ENCODE data around the gene DYSF.

DYSF gene

DNA sequence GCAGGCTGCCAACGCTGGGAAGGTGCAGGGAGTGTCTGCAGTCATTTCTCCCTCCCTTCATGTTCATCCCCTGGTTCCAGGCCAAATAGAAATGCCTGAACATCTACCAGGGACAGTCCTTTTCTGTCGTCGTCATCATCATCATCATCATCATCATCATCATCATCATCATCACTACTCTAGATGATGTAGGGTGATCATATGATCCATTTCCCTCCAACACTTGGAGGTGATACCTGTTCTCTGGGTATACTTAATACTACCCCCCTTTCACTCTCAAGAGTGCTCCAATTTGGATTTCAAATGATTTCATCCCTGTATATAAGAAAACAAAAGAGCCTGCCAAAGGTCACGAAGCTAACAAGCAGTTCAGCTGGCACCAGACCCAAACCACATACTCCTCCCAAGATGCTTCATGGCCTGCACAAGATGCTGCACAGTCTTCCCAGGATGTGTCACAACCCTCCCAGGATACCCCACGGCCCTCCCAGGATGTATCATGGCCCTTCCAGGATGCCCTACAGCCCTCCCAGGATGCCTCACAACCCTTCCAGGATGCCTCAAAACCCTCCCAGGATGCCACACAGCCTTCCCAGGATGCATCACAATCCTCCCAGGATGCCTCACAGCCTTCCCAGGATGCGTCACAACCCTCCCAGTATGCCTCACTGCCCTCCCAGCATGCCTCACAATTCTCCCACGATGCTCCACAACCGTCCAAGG is 257.9 kb downstream of the DYSF start:
- TF ChIP-seq CTCF (conservative IDR thresholded peaks at IDR 0.05) (no peak), ZFX (IDR thresholded peaks at IDR 0.05) (no peak)
- H3K27ac ChIP-seq: no peak overlapping the region

- TF ChIP-seq ZFX (IDR thresholded peaks at IDR 0.05) (no peak), CTCF (conservative IDR thresholded peaks at IDR 0.05) (no peak)
- no peak overlapping the region for H3K27ac ChIP-seq
These were observed 258.9 kb downstream of the DYSF start for GRCh38 chr2:71712158-71712818.

DNA sequence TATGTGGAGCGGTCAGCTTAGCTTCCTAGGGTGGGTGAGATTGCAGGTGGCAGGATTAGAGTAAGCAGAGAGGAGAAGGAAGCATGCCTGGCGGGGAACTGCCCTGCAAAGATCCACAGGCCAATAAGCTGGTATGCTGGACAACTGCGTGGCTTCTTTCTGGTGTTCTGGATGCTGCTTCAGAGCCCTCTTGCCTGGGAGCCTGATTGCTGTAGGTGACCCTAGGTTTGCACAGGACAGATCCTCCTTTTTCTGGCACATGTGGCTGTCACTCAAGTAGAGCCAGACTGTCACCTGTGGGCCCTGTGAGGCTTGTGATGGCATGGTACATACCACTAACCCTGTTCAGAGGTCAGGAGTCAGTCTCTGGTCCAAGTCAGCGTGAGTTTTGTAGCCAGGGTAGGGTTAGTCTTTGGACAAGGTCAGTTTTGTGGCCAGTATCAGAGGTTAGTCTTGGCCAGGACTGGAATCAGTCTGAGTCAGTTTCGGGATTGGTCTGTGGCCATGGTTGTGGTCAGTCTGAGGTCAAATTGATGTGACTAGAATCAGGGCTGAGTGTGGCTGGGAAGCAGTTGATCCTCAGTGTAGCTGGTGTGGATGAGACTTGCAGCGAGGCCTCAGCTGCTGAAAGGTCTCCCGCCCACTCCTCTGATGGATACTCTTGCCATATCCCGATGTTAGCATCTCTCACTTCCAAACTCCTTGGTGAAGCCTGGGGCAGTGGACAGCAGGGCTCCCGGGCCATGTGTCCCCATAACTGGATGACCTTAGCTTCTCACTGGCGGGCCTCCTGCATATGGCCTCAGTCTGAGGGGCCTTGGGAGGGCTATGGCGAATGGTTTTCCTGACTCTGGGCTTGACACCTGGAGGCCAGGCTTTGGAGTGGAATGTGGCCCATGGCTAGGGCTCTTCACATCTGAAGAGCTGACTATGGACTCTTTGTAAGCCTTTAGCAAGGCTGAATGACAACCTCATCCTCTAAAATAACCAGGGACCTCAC is 260.5 kb downstream of the DYSF start:
- no peak overlapping the region for H3K27ac ChIP-seq
- TF ChIP-seq ZFX (IDR thresholded peaks at IDR 0.05) (no peak), CTCF (conservative IDR thresholded peaks at IDR 0.05) (no peak)

DNA sequence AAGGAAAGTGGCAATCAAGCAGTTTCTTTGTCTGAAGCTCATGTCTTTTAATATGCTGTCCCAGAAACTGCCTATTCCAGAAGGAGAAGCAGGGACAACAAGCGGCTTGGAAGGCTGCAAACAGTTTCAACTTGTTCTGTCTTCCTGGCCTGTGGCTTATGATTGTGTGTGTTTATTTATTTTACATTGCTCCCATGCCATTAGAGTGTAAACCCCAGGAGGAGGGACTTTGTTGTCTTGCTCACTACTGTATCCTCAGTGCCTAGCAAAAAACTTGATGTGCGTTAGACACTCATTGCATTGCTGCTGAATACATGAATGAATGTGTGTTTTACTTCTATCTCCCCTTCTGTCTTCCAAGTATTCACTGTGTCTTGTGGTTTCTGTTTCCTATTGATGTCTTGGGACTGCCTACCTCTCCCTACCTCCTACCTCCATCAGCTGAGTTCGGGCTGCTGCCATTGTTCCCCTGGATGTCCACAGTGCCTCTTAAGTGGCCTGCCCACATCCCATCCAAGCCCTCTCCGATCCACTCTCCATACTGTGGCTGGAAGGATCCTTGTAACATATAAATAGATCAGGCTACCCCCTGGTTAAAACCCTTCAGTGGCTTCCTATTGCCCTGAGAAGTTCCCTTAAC is 261.4 kb downstream of the DYSF start:
- TF ChIP-seq ZFX (IDR thresholded peaks at IDR 0.05) (no peak), CTCF (conservative IDR thresholded peaks at IDR 0.05) (no peak)
- no peak overlapping the region for H3K27ac ChIP-seq

DNA sequence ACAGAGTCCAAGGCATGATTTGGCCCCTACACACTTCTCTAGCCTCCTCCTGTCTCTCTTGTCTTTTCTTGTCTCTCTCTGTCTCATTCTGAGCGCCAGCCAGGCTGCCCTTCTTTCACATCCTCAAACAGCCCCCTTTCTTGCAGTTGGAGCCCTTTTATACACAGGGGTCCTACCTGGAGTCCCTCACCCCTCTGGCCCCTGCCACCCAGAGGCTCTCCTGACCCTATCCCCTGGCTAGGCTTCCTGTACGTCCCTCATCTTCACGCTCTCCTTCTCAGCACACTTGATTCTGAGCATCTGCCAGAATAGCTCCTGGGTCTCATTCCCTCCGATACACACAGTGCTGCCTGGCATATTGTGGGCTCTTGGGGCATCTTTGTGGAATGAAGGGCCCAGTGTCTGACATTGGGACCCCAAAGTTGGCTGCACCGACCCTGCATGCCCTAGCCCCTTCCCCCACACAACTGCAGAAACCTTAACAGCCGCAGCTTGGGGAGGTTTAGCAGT is 261.9 kb downstream of the DYSF start:
- H3K27ac ChIP-seq: no peak overlapping the region
- TF ChIP-seq CTCF (conservative IDR thresholded peaks at IDR 0.05) (no peak), ZFX (IDR thresholded peaks at IDR 0.05) (no peak)

DNA sequence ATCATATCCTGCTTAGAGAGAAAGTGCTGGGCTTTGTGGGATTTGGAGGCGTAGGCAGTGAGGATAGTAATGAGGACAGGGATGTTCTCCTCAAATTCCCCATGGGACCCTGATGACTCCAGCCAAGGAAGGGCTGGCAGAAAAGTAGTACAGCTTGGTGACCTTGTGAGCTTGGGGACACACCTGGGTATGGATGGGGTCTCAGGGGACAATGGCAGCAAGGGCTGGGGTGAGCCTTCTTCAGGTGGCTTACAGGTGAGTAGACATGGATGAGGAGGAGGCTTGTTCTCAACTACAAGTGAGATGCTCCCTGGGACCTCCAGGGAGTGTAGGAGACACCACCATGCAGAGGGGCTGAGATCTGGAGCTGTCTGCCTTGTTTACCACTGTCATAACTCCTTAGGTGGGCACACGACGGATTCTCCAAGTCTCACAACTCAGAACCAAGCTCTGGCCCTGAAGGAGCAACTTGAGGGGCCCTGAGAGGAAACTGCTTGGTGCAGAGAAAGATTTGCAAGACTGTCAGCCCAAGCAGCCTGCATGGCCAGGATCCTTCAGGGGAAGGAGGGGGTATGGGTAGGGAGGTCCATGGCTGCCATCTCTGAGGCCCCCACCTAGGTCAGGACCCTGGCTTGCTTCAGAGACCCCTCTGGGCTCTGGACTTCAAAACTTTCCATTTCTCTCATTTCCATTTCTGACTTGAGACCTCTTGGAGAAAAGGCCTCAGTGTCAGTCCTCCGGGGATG is 262.8 kb downstream of the DYSF start:
- no peak overlapping the region for H3K27ac ChIP-seq
- TF ChIP-seq CTCF (conservative IDR thresholded peaks at IDR 0.05) (no peak), ZFX (IDR thresholded peaks at IDR 0.05) (no peak)

Data from C4-2B (cell line).